GM18502 (cell line): ENCODE data around the gene RAB33A.
"Not testable (repeated sequence)": the region's sequence is repeated elsewhere in the genome, so short reads cannot be mapped to it uniquely, and the experiment has no call there.

ENCODE experiments used
- ATAC-seq: cut with Tn5 transposase; IDR thresholded peaks from one replicate; pipeline ENCODE4 v1.9.1; 2021; ENCODE audit warnings: mild to moderate bottlenecking; ENCODE audit not compliant: unreplicated experiment, poor library complexity

The RAB33A gene

DNA sequence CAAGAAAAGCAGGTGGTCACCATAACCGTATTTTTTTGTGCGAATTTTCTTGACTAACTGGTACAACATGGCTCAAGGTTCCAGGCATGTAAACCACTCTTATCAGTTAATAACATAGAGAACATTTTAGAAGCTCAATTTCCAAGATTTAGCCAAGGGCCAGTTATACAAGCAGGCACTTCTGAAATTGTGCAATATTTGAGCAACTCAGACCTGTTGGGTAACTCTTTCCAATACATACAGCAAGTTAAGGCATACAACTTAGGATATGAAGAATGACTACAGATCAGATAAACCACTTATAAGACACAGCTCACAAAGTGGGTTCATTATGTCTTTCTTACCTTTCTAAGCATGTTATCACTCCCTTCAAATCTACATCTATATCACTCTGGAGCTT is 53.0 kb downstream of the RAB33A start:
- ATAC-seq = no peak

DNA sequence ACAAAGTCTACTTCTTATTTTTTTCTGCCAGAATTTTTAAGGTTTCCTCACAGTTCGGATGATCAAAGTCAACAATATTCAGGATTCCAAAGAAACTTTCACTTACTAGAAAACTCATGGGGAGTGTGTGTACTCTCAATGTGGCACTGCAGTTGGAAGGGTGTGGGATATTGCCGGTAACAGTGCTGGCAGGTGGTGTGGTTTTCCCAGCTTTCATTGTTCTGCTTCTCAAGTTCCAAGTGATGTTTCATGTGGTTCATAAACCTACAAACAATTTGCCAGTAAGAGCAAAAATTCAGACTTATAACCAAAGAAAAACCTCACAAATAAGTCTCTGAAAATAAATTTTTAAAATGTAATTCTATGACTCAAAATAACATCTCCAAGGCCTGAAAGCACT is 57.1 kb downstream of the RAB33A start:
- ATAC-seq = no peak

- not testable (repeated sequence) for ATAC-seq
Measured at GRCh38 chrX:130231184-130231583, 59.4 kb downstream of the RAB33A start.
